Skeletal muscle tissue (tissue), 4 donors: ENCODE results near the gene TGFBR2. TPM values are rescaled to one million over a fixed set of nuclear protein-coding genes. Genes with fewer than 3 reads are reported as not detected.

Experiments used
- H3K27ac ChIP-seq: one replicate; pipeline ENCODE4 v1.7.0; 2013; ENCODE audit warnings: mild to moderate bottlenecking, low read depth, low read length, inconsistent platforms
- H3K27me3 ChIP-seq, 3 donors: one replicate each; pipeline ENCODE4 v1.7.0; 2013; ENCODE audit warnings: low read length in 3 of 3; ENCODE audit not compliant: control insufficient read depth in 3 of 3, insufficient read depth in 3 of 3
- H3K36me3 ChIP-seq, 3 donors: one replicate each; pipeline ENCODE4 v1.7.0; 2013; ENCODE audit warnings: low read length in 3 of 3; ENCODE audit not compliant: control insufficient read depth in 3 of 3, insufficient read depth in 3 of 3
- H3K4me1 ChIP-seq, 3 donors: one replicate each; pipeline ENCODE4 v1.7.0; 2013; ENCODE audit warnings: low read length in 3 of 3, mild to moderate bottlenecking in 3 of 3; ENCODE audit not compliant: control insufficient read depth in 3 of 3, insufficient read depth in 3 of 3
- H3K4me3 ChIP-seq, 3 donors: one replicate each; pipeline ENCODE4 v1.7.0; 2013; ENCODE audit warnings: low read length in 3 of 3
- H3K9ac ChIP-seq, 3 donors: one replicate each; pipeline ENCODE4 v1.7.0; 2013; ENCODE audit warnings: low read length in 3 of 3, mild to moderate bottlenecking in 3 of 3, moderate library complexity in 2 of 3, low read depth in 1 of 3
- H3K9me3 ChIP-seq, 3 donors: one replicate each; pipeline ENCODE4 v1.7.0; 2013; ENCODE audit warnings: low read length in 3 of 3; ENCODE audit not compliant: control insufficient read depth in 3 of 3
- total RNA-seq: library from RNA; depleted of rRNA; stranded (reverse); fragments of >200 nt; gene quantifications from one replicate; pipeline ENCODE4 v1.2.3, GENCODE V29; 2014
- donor health status: Osteomylitis.

TGFBR2 gene
- total RNA-seq, 1 donor from 2014 or later: 44.9 TPM

- Histone ChIP-seq H3K4me1 (peaks cover 7 to 51% (median 32%) of the 10 kb centered on the region in 3 donors), H3K9ac (no peak overlapping the region), H3K9me3 (no peaks in the 10 kb centered on the region), H3K36me3 (peaks cover 0 to 13% (median 4%) of the 10 kb centered on the region in 3 donors), H3K27ac (peak overlapping the region; percentile 66), H3K4me3 (no peak overlapping the region), H3K27me3 (no peaks in the 10 kb centered on the region)
These were observed 35.2 kb downstream of the TGFBR2 start for GRCh38 chr3:30641416-30642251.

GRCh38 chr3:30642849-30643361 is 36.5 kb downstream of the TGFBR2 start:
- H3K4me1 ChIP-seq: peaks cover 7 to 56% (median 36%) of the 10 kb centered on the region in 3 donors
- H3K4me3 ChIP-seq: peak overlapping the region in 1 of 3 donors; percentile 32
- peak overlapping the region; percentile 66 for H3K27ac ChIP-seq
- H3K9ac ChIP-seq: peak overlapping the region in 2 of 3 donors; percentile 34 to 49
- H3K9me3 ChIP-seq: no peaks in the 10 kb centered on the region
- H3K36me3 ChIP-seq: peaks cover 5 to 22% (median 8%) of the 10 kb centered on the region in 3 donors
- H3K27me3 ChIP-seq: no peaks in the 10 kb centered on the region

- H3K27ac ChIP-seq: peak overlapping the region; percentile 66
- no peak overlapping the region for H3K4me3 ChIP-seq
- peaks cover 7 to 58% (median 38%) of the 10 kb centered on the region in 3 donors for H3K4me1 ChIP-seq
- H3K27me3 ChIP-seq: no peaks in the 10 kb centered on the region
- H3K36me3 ChIP-seq: peaks cover 10 to 31% (median 17%) of the 10 kb centered on the region in 3 donors
- H3K9me3 ChIP-seq: no peaks in the 10 kb centered on the region
- peak overlapping the region in 1 of 3 donors; percentile 11 for H3K9ac ChIP-seq
These were observed 37.5 kb downstream of the TGFBR2 start for GRCh38 chr3:30643763-30644462.

GRCh38 chr3:30644615-30645014 is 38.2 kb downstream of the TGFBR2 start:
- Histone ChIP-seq H3K9ac (no peak overlapping the region), H3K4me3 (no peak overlapping the region), H3K27me3 (no peaks in the 10 kb centered on the region), H3K9me3 (no peaks in the 10 kb centered on the region), H3K27ac (peak overlapping the region; percentile 66), H3K36me3 (peaks cover 11 to 35% (median 21%) of the 10 kb centered on the region in 3 donors), H3K4me1 (peaks cover 7 to 59% (median 39%) of the 10 kb centered on the region in 3 donors)

GRCh38 chr3:30645077-30645476 is 38.7 kb downstream of the TGFBR2 start:
- H3K4me1 ChIP-seq: peaks cover 7 to 59% (median 39%) of the 10 kb centered on the region in 3 donors
- peak overlapping the region; percentile 66 for H3K27ac ChIP-seq
- H3K27me3 ChIP-seq: no peaks in the 10 kb centered on the region
- H3K36me3 ChIP-seq: peaks cover 11 to 36% (median 21%) of the 10 kb centered on the region in 3 donors
- no peak overlapping the region for H3K4me3 ChIP-seq
- H3K9me3 ChIP-seq: no peaks in the 10 kb centered on the region
- H3K9ac ChIP-seq: no peak overlapping the region

GRCh38 chr3:30646181-30646876 is 39.9 kb downstream of the TGFBR2 start:
- Histone ChIP-seq H3K36me3 (peaks cover 11 to 48% (median 32%) of the 10 kb centered on the region in 3 donors), H3K27ac (peak overlapping the region; percentile 7), H3K4me1 (peaks cover 7 to 54% (median 39%) of the 10 kb centered on the region in 3 donors)

GRCh38 chr3:30646961-30647752 is 40.8 kb downstream of the TGFBR2 start:
- Histone ChIP-seq H3K4me1 (peaks cover 7 to 45% (median 31%) of the 10 kb centered on the region in 3 donors), H3K9ac (no peak overlapping the region), H3K27ac (no peak overlapping the region)

More at GRCh38 chr3:30646181-30646876, 39.9 kb downstream of the TGFBR2 start:
- Histone ChIP-seq H3K4me3 (no peak overlapping the region), H3K9me3 (no peaks in the 10 kb centered on the region), H3K9ac (no peak overlapping the region), H3K27me3 (no peaks in the 10 kb centered on the region)

GRCh38 chr3:30648670-30649357 is 42.4 kb downstream of the TGFBR2 start:
- Histone ChIP-seq H3K4me1 (peaks cover 4 to 32% (median 20%) of the 10 kb centered on the region in 3 donors), H3K9me3 (no peaks in the 10 kb centered on the region), H3K36me3 (peaks cover 11 to 55% (median 34%) of the 10 kb centered on the region in 3 donors), H3K4me3 (no peak overlapping the region), H3K27me3 (no peaks in the 10 kb centered on the region), H3K9ac (no peak overlapping the region), H3K27ac (peak overlapping the region; percentile 28)

More at GRCh38 chr3:30646961-30647752, 40.8 kb downstream of the TGFBR2 start:
- Histone ChIP-seq H3K9me3 (no peaks in the 10 kb centered on the region), H3K4me3 (no peak overlapping the region), H3K27me3 (no peaks in the 10 kb centered on the region), H3K36me3 (peaks cover 11 to 55% (median 34%) of the 10 kb centered on the region in 3 donors)
